Measurements from ENCODE around the gene EGFL7.
A peak's percentile ranks its signal among the peaks of the same experiment; 100 is the strongest.
"Not testable (repeated sequence)": the region's sequence is repeated elsewhere in the genome, so short reads cannot be mapped to it uniquely, and the experiment has no call there.

Gene EGFL7

DNA sequence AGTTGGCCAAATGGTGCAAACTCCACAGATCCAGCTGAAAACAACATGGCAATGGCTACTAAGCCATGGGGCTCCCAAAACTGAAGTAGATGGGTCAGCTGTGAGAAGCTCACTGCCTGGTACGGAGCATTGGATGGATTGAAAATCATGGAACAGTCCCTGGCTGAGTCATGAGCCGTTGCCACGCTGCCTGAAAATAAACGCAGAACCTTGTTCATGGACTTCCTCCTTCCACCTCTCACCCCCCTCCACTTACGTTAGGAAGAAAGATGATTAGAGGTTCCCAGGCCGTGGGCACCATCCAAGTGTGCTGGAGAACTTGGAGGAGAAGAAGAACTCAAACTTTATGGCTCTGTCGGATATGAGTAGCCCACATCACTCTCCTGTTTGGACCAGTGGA, 42.8 kb downstream of the EGFL7 start:
- no peak for DNase-seq

DNA sequence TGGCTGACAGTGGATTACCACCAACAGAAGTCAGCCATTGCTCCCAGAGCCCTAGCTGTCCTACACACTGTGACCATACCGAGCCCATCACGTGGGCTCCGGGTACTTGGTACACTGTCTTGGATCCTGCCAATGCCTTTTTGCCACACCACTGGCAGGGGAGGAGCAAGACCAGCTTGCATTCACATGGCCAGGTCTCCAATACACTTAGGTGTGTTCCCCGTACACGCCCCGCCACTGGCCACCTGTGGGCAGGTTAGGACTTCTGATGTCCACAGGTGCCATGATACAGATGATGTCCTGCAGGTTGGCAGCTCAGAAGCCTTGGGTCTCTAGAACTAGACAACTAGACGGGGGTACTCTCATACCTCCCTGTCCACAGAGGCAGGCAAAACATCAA, 44.3 kb downstream of the EGFL7 start:
- DNase-seq: no peak

DNA sequence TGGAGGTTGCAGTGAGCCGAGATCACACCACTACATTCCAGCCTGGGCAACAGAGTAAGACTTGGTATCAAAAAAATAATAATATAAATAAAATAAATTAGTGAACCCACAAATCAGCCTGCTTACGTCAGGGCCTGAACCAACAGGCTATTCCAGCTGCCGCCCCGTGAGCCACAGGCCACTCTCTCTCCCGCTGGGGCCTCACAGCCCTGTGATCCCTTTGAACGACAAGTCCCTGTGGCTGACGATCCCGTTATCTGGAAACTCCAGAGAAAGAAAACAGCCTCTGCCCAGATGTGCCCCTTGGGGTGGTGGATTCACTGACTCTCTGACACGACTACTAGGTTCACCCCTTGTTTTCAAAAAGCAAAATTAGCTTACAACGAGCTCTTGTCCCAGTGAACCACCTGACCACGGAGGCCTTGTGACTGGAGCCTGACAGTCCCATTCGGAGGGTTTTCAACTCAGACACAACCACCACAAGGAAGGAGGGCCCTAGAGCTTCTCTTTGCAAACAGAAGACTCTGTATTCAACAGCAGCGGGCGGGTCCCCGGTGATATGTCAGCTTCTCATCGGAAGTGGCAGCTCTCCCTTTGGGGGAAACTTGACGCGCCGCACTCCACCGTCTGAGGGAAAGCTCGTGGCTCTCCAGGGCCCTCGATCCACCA, 45.3 kb downstream of the EGFL7 start:
- no peak for DNase-seq

DNA sequence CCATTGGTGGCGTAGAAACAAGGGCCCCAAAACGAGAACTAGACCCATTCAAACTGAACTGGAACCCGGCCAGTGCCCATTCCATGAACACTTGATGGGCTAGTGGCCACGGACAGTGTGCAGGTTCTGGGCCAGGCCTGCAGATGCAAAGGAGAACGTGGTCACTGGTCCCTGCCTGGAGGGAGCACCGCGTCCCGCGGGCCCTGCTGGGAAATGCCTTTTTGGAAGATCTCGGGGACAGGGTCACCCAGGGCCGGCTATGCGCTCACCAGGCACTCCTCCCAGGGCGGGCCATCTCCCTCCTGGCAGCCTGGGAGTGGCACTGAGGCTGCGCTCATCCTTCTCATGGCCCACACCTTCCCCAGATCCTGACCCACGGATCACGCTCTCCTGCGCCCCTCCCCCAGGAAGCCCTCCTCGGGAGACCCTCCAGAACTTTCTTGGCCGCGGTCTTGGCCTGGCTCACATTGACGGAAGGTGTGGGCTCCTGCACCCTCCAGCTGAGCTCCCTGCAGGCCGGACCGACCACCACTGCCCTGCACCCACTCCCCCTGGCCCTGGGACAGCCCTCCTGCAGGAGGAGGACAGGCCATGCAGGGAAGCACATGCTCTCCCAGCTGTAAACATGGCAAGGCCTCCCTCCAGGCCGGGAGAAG, 46.9 kb downstream of the EGFL7 start:
- DNase-seq: no peak

DNA sequence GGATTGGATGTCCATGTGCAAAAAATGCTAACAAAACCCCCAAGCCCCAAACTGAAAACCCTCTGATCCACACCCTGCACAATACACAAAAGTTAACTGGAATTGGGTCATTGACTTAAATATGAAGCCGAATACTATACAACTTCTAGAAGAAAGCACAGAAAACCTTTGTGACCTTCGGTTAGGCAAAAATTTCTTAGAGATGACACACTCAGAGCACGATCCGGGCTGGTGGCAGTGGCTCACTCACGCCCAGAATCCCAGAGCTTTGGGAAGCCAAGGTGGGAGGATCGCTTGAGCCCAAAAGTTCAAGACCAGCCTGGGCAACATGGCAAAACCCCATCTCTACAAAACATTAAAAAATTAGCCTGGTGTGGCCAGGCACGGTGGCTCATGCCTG, 47.8 kb downstream of the EGFL7 start:
- no peak for DNase-seq

DNA sequence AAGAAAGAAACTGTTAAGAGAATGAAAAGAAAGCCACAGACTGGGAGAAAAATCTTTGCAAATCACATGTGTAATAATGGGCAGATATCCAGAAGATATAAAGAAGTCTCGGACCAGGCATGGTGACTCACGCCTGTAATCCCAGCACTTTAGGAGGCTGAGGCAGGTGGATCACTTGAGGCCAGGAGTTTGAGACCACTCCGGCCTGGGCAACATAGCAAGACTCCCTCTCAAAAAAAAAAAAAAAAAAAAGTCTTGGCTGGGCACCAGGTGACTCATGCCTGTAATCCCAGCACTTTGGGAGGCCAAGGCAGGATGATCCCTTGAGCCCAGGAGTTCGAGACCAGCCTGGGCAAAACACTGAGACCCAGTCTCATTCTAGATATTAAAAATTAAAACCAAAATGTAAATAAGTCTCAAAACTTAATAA, 48.5 kb downstream of the EGFL7 start:
- not testable (repeated sequence) for DNase-seq

DNA sequence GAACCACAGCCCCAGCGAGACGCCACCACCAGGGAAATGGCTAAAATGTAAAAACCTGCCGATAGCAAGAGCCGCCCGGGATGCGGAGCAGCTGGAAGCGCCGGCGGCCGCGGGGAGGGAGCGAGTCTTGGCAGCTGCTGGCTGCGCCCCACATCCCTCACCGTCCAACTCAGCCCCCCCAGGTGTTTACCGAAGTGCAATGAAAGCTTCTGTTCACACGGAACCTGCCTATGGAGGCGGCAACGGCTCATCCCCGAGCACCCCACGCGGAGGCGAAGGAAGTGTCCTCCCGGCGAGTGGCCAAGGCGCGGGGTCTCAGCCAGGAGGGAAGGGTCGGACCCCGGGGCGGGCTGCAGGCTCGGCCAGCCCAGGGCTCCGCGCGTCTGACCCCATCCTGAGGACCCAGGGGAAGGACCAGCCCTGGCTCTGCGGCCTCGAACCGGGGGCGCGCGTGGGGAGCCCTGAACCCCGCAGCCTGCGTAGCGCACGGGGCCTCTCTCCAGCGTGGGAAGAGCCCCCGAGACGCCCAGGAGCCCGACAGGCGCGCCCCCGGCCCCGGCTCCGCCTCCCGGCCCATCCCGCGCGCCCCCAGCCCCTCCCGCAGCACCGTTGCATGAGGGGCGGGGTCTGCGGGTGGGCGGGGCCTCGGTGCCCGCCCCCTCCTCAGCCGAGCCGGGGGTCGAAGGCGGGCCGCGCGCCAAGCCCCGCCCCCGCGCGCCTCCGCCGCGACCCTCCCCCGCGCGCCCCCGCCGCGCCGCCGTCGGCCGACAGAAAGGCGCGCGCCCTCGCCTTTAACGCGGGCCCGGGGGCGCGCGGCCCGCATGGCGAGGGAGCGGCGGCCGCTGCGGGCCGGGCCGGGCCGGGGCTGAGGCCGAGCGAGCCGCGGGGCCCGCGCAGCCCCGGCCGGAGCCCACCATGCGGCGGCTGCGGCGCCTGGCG, 49.3 kb downstream of the EGFL7 start, which contains the start of gene DIPK1B:
Gene DIPK1B (plus strand): TSS at position 822 of the 939 bp plus-strand sequence. CDS start 94 bp downstream, at position 916.
- peak; percentile 73 for DNase-seq

DNA sequence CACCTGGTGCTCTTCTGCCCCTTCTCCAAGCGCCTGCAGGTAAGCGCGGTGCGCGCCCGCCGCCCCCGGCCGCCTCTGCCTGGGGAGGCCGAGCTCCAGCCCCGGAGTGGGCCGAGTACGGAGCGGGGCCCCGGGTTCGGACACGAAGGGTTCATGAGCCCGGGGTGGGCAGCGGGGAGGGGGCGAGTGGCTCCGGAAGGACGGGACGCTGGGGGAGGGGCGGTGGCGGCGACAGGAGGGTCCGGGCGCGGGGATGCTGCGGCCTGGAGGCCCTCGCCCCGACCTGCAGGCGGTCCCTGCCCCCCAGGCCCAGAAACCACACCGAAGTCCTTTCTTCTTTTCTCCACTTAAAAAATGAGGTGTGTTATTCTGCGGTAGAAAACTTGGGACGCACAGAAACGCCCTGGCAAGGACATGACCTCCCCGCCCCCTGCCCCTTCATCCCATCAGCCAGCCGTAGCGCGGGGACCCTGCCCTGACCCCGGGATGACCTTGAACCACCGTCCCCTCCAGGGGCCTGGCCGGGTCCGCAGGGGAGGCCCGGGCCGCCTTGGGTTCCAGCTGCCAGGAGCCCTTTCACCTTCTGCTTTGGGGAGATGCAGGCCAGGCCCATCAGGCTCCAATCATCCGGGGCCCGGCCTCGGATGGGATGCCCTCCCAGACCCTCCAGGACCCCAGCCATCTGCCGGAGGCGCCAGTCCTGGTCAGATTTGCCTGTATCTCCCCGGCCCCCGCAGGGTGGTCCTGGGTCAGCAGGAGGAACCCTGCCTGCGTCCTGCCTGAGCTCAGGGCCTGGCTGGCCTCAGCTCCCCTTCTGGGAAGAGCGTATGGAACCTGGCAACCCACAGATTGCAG, 50.2 kb downstream of the EGFL7 start:
- DNase-seq: peak; percentile 59

DNA sequence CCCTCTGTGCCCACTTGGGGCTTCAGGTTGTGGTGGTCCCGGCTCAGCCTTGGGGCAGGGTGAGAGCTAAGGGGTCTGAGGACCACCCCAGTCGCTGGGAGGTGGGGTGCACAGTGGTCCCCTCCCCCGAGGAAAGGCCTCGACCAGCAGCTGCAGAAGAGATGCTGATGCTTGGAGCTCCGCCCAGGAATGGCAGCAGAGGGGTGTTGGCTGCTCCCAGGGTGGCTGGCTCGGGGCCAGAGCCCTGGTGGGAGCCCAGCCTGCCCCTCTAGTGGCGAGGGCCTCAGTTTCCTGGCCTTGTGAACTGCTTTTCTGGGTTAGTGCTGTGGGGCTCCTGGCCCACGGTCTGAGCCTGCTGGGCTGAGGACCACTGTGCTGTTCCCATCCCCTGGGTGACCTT, 50.8 kb downstream of the EGFL7 start:
- peak; percentile 52 for DNase-seq

DNA sequence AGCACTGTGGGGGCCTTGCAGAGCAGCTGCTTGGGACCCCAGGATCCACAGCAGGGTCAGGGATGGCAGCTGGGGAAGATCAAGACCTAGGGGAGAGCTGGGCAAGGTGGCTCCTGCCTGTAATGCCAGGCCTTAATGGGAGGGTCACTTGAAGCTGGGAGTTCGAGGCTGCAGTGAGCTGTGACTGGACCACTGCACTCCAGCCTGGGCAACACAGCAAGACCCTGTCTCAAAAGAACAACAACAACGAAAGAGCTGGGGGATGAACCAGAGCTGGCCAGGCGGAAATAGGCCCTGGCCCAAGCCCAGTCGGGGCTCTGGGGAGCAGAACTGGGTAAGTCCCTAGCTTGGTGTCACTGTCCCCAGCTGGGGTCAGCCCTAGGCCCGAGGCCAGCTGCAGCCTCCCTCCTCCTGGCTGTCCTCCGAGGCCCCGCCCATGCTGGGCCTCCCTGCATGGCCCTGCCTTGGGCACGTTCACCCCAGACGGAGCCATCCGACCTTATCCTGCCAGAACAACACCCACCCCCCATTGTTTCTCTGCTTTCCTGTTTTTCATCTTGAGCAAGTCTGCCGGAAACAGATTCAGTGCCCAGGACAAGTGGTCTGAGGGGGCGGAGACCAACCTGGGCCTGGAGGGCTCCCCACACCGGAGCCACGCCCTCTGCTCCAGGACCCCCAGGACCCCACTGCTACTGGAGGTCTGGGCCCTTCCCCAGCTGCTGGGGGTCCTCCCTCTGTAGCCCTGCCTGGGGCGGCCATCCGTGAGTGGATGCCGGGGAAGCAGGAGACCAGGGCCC, 51.6 kb downstream of the EGFL7 start:
- DNase-seq: peak; percentile 47

DNA sequence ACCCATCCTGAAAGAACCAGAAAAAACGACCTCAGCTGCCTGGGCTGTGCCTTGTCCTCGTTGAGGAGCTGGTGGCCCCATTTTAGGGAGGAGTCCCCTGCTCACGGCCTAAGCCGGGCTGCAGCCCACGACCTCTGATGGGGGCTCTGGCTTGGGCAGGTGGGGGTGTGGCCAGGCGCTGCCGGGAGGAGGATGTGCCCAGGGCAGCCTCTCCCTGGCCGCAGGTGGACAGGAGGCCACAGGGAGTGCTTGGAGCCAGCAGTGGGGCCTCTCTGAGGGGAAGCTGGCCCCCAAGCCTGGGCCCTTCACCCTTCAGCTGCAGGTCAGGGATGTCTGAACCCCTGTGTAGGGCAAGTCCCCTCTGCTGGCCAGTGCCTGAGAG, 52.2 kb downstream of the EGFL7 start:
- no peak for DNase-seq

DNA sequence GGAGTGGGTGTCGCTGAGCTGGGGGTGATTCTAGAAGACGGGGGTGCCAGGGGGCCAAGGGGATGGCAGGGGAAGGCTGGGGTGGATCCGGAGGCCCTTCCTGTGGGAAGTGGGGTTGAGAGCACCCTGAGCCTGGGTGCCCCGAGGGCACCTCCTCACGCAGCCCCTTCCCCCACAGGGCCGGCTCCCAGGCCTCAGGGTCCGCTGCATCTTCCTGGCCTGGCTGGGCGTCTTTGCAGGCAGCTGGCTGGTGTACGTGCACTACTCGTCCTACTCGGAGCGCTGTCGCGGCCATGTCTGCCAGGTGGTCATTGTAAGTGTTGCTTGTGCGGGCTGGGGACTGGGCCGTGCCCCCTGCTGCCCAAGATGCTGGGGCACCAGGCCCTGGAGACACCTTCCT, 54.7 kb downstream of the EGFL7 start:
- no peak for DNase-seq

DNA sequence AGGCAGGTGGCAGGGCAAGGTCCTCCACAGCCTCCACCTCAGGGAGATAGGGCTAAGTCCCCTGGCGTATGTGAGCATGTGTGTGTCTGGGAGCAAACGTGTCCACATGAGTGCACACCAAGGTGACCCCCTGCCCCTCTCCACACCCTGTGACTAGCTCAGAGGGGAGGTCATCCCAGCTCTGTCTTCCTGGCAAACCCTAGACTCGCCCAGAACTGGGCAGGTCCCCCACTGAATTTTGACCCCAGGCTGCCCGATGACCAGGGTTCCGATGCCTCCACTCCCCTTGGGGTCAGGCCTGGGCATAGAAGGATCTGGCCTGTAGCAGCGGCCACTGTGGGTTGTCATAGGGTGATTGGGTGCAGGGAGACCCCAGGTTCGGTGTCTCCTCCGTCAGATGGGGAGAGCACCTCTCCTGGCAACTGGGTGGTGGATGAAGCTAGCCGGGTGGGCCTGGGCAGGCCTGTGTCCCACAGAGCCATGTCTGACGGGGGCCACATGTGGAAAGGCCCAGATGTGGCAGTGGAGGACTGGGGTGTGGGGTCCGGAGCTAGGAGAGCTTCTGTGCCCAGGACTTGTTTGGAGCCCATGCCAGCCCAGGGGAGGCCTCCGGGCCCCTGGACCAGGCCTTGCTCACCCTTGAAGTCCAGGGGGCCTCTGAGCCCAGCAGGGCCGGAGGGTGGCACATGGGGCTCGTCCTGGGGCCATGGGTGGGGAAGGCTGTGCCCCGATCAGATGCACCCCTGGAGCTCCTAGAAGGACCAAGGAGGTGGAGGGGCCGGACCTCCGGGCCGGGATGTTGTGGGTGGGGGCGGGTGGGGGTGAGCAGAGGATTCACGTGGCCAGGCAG, 55.9 kb downstream of the EGFL7 start:
- DNase-seq: no peak

DNA sequence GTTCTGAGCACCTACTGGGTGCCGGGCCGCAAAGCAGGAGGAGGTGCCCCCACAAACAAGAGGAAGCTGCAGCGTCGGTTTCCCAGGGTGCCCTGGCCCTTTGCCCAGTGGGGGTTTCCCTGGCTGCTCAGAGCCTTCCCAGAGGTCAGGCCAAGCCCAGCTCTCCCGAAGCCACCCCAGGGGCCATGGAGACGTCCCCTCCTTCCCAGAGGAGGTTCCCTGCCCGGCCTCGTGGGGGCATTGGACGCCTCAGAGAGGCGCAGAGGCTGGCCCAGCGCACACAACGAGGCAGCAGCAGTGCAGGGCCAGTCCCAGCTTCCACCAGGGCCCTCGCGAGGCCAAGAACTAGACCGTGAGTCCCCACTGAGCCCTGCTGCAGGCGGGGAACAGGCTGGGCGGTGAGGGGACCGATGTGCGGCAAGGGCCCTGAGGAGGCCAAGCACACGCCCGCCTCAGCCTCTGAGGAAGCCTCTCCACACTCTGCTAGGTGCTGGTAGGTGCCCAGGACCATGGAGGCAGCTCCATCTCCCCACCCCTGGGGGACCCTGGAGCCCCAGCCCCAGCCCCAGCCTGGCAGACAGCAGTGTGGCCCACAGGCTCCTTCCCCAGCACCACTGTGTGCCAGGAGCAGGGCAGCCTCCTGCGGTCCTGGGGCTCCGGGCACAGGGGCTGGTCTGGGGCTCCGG, 56.6 kb downstream of the EGFL7 start:
- no peak for DNase-seq

DNA sequence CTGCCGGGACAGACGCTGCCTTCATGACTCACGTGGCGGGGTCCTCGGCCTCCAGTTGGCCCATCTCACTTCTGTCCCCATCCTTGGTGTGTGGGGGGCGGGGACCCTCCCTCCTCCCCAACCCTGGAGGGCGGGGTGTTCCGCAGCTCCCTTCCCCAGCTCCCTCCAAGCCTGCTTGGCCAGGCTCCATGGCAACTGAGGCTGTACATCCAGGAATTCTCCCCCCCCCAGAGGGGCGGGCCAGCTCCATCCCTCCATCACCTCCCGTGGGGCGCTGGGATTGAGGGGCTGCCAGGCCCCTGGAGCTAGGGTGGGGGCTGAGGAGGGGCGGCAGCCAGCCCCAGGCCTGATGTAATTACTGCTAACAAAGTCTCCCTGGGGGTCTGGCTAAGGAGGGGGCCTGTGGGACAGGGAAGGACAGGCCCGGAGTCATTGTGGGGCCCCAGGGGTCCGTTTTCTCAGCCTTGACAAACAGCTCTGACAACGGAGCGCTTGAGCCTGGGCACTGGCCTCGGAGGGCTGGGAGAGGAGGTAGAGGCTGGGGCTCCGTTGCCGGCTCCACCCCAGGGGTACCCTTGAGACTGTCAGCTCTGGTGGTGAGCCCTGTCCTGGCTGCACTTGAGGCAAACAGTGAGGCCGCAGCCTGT, 57.7 kb downstream of the EGFL7 start:
- DNase-seq: no peak

DNA sequence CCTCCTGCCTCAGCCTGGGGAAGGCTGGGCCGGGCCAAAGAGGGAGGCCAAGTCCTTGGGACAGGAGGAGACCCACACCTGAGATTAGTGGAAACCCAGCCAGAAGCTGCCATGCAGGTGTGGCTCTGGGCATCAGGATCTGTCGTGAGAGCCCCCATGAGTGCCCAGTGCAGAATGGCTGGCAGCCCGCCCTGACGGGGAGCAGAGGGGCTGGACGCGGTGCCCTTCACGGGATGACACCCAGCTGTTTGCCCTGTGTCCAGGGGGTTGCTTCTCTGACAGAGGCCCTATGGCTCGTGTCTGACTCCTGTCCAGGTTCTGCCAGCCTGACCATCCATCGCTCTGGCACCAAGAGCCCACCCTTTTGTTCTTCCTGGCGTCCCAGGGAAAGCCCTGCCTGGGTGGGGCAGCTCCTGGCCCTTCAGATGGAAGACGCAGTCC, 58.2 kb downstream of the EGFL7 start:
- DNase-seq: no peak

DNA sequence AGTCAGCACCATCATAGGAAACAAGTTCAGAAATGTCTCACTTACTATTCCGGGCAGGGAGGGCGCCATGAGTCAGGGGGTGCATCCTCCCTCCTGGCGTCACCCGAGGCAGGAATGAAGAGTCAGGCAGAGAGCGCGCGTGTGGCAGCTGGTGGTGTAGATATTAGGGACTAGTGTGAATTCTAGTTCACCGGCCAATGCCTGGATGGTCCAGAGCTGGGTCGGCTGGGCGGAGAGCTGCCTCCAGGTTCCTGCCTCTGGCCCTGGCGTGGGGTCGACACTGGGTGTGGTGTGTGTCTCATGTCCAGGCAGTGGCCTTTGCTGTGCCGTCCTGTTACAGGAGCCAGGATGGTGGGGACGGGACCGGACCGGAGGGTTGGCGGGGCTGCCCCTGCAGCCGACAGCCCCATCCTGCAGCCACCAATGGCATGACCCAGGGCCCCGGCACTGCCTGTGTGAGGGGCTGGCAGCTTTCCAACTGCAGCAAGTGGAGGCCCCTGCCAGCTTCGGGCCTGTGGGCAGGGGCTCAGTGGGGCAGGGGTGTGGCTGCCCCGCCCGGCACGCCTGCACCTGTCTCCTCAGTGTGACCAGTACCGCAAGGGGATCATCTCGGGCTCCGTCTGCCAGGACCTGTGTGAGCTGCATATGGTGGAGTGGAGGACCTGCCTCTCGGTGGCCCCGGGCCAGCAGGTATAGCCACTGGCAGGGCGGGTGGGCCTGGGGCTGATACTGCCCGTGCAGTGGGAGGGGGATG, 58.8 kb downstream of the EGFL7 start:
- DNase-seq: no peak

Data from islet precursor cell (in vitro differentiated cells).